T-helper 2 cell (primary cell): ENCODE measurements around the gene DENND1B.
A peak's percentile ranks its signal among the peaks of the same experiment; 100 is the strongest.

Source experiments
- DNase-seq, 5 experiments: peaks; one replicate each; pipeline versions ENCODE4 v3.0.0 to v3.0.0-alpha.2; 2012 to 2022
- total RNA-seq, 2 donors: gene quantifications; one replicate each; lab custom pipeline; 2026; lab: John Stamatoyannopoulos, UW

DENND1B gene, protein sequence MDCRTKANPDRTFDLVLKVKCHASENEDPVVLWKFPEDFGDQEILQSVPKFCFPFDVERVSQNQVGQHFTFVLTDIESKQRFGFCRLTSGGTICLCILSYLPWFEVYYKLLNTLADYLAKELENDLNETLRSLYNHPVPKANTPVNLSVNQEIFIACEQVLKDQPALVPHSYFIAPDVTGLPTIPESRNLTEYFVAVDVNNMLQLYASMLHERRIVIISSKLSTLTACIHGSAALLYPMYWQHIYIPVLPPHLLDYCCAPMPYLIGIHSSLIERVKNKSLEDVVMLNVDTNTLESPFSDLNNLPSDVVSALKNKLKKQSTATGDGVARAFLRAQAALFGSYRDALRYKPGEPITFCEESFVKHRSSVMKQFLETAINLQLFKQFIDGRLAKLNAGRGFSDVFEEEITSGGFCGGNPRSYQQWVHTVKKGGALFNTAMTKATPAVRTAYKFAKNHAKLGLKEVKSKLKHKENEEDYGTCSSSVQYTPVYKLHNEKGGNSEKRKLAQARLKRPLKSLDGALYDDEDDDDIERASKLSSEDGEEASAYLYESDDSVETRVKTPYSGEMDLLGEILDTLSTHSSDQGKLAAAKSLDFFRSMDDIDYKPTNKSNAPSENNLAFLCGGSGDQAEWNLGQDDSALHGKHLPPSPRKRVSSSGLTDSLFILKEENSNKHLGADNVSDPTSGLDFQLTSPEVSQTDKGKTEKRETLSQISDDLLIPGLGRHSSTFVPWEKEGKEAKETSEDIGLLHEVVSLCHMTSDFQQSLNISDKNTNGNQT
- 57.4 to 67.0 reads per million in 2 donors for total RNA-seq

DNA sequence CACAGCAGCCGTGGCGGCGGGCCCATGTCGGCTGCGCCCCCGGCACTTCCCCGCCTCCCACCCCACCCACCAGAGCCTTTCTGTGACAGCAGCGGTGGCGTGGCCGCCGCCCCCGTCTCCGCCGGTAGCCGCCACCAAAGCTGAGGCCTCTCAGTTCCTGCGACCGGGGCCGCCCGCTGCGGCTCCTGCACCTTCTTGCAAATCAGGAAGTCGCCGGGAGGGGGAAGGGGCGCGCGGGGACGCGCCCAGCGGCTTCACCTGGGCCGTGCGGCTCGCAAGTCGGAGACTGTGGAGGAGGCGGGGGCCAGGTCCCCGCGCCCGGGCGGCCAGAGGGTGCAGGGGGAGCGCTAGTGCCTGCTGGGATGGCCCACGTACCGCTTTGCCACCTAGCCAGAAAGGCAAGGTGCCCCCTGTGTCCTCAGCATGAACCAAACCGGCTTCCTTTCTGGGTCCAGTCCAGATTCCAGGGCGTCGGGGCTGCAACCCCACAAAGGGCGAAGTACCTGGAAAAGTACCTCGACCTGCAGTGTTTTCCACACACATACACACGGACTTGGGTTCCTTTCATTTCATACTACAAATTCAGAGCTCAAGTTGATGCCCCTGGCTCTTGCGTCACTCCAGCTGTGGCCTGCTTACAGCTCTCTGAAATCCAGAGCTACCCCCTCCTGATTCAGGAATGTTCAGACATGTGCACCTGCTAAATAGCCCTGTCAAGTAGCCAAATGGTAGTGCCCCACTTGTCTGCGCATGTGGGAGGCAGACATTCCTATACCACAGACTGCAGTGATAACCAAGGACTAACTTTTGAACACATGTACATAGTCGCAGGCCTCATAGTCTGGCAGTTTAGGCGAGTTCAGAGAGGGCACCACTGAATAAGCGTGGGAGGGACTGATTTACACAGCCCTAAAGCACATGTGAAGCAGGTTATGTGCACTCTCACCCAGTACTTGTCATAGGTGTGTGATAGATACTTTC lies at the start of gene DENND1B:
Gene DENND1B, minus strand, starts transcription at position 199 of the 981 bp plus-strand sequence. CDS start 325 bp downstream, outside the sequence.
- peak; percentile 62 to 94 (median 82) for DNase-seq

GRCh38 chr1:197814306-197814705 lies 39.0 kb upstream of the DENND1B start:
- DNase-seq, result no peak

DNA sequence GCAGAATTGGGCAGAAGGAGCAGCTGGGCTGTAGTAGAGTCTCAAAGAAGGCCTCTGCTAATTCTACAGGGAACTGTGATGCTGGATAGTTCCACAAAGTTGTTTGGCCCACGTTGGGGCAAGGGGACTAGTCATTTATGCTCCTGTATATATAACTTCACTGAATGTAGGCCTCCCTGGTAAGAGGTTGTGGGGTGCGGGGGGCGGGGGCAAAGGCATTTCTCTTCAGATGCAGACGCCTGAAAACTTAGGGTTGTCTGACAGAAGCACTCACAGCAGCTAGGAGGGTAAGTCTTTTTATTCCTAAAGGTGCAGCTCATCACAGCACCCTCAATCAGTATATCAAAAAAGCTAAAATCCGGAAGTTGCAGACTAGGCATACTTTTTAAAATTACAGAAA lies 38.5 kb upstream of the DENND1B start:
- no peak for DNase-seq

- no peak for DNase-seq
Observed at GRCh38 chr1:197811769-197812168, 36.5 kb upstream of the DENND1B start.

- no peak for DNase-seq
Observed at GRCh38 chr1:197810812-197811211, 35.5 kb upstream of the DENND1B start.

GRCh38 chr1:197808880-197809279 lies 33.6 kb upstream of the DENND1B start:
- peak in 1 of 5 experiments; percentile 30 for DNase-seq

DNA sequence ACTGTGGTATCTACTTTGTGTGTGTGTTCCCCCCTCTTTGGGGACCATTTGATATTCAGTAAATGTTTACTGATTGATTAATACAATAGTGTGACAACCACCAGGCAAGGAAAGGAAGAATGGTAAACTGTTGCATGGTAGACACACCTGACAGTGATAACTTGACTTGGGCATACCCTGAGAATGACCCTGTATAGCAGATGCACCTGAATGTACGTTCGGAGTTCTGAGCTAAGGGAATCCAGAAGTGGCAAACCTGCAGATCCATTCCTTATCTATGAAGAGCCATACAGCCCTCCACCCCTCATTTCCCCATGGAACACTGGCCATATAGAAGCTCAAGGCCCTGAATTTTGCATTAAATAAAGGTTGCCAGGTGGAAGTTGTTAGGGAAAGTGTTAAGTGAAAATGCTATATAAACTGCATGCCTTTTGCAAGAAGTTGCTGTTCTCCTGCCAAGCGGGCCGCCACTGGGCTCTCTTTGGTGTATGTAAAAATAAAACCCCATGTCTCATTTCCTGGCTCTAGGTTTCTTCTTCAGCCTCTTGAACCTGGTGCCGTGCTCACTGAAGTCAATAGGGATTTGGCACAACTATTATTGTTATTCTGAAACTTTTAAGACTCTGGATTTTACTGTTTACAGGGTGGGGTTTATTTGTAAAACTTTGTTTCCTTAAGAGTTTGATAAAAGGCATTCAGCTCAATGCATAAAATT lies 32.6 kb upstream of the DENND1B start:
- no peak for DNase-seq

GRCh38 chr1:197807216-197807615 lies 31.9 kb upstream of the DENND1B start:
- DNase-seq, result no peak

DNA sequence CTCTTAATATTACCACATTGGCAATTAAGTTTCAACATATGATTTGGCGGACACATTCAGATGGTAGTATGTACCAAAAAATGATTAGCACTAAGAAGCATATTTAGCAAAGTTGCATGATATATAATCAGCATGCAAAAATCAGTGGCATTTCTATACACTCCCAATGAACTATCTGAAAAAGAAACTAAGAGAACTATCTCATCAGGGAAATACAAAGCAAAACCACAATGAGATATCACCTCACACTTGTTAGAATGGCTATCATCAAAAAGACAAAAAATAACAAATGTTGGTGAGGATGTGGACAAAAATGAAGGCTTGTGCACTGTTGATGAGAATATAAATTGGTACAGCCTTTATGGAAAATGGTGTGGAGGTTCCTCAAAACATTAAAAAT lies 31.4 kb upstream of the DENND1B start:
- DNase-seq, result peak in 1 of 5 experiments; percentile 62

DNA sequence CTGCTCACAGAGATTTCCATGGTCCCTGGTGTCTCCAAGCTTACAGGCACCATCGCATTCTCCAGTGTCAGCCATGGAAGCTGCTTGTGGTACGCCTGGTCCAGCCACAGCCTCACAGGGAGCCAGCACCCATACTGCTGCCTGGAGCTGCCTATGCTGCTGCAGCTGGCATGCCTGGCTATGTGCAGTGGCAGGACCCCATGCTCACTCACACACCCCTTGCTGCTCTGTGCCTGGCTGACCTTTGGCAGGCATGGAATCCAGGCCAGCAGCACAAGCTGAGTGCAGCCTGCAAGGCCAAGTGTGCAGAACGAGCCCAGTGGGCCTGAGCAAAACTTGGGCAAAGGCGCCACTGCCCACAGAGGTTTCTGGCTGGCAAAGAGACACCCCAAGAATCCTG lies 26.4 kb upstream of the DENND1B start:
- DNase-seq, result no peak

GRCh38 chr1:197801111-197801482 lies 25.8 kb upstream of the DENND1B start:
- no peak for DNase-seq

DNA sequence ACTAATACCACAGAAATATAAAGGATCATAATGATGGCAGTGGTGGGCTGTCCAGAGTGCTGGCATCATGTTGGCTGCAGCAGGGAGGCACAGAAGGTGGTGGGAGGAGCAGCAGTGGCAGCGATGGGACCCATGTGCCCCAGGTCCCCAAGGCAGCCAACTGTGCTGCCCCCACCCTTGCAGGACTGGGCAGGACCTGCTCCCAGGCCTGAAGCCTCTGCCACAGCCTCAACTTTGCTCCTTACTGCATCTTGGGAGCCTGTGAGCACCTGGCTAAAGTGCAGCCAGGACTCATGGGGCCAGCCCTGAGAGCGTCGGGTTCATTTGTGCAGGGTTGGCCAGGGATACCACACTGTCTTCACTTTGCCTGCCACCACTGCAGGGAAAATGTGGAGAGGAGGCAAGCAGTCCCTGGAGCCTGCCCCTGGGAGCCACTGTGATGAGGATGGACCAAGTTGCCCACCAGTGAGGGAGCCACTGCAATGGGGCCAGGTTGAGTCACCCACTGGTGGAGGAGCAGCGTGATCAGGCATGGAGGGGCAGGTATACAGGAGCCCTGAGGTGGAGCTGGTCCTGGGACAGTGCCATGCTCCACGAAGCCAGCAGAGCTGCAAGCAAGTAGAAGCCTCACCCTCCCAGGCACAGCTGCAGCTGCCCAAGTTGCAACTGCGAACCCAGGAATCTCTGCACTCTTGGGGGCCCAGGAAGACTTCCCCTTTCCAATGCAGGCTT lies 25.3 kb upstream of the DENND1B start:
- no peak for DNase-seq

DNA sequence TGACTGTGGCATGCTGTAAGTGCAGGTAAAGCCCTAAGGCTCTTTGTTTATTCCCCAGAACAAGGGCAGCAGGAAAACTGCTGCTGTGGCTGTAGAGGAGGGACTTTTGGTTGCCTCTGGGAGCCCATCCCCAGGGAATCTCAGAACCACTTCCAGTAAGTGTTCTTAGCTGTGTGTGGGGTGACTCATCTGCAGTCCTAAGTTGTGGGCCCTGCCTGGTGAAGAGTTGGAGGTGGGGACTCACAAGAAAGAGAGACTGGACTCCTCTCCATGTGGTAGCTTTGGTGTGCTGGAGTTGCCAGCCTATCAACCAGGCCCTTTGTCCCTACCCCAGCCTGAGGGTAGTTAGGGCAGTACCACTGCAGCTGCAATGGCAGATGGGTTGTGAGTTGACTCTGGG lies 24.0 kb upstream of the DENND1B start:
- no peak for DNase-seq

GRCh38 chr1:197798492-197798891 lies 23.2 kb upstream of the DENND1B start:
- no peak for DNase-seq

GRCh38 chr1:197797010-197797409 lies 21.7 kb upstream of the DENND1B start:
- DNase-seq, result no peak

GRCh38 chr1:197788741-197789739 lies 13.8 kb upstream of the DENND1B start:
- DNase-seq, result no peak

DNA sequence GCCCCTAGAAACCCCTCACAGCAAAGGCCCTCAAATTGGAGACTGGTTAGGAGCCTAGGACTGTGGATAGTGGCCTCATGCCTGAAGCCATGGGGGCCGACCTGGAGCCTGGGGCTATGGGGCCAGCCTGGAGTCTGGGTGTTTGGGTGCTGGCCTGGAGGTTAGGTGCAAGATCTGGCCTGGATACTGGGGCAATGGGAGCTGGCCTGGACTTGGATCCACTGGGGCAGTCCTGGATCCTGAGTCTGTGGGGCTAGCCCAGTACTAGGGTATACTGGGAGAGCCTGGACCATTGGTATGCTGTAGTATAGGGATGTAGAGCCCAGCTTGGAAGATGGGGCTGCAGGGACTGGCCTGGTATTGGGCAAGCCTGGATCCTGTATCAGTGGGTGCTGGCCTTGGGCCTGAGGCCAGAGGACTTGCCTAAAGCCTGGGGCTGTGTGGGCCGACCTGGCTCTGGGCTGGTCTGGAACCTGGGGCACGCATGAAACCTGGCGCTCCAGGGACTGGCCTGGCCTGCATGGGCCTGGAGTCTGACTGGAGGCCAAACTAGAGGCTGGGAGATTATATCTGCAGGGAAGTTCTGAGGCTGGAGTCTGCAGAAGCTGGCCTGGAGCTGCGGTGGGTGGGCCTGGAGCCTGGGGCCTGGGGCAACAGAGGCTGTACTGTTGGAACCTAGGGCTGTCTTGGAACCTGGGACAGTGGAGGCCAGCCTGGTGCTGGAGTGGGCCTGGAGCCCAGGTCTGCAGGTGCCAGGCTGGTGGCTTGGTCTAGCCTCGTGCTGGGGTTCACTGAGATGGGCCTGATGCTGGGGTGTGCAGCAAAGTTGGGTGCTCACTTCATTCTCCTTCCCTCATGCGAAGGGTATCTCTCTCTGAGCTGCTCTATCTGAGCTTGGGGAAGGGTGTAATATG lies 12.6 kb upstream of the DENND1B start:
- DNase-seq, result no peak

GRCh38 chr1:197787056-197787455 lies 11.8 kb upstream of the DENND1B start:
- no peak for DNase-seq

- no peak for DNase-seq
Observed at GRCh38 chr1:197786280-197786679, 11.0 kb upstream of the DENND1B start.
